ENCODE data around the gene THAP3.

The THAP3 gene

DNA sequence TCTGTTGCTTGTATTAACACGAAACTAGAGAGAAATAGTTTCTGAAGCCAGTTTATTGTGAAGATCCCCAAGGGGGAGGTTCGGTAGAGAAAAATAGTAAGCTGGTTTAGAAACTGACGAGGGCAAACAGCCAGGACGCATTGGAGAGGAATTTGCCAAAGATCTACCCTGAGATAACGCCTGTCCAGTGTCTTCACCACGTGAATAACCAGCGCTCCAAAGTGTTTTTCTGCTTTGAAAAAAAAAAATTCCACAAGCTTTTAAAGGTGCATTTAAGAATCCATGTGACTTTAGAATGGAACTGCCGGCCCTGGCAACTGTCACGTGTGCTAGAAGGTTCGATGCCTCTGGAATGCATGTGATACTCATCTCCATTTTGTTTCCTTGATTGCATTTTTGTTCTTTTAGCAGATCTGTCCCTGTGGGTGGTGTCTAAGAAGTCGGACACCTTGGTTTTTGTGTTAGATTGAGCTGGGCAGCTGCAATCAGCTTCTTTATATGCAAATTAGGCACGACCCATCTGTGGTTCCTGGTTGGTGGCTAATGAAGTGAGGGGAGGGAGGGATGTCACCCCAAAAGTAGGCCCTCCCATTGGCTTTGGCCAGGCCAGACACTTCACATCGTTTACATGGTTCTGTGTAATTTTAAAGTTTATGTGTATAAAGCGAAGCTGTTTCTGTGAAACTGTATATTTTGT is 1.3 kb upstream of the THAP3 start:
- Histone ChIP-seq H3K4me3 (ENCODE audit: low read length) (no peak overlapping the region), H3K27ac (ENCODE audit: low read depth, low read length) (no peak overlapping the region), H3K27me3 (ENCODE audit: control insufficient read depth, insufficient read depth, low read length) (peaks cover 2% of the 10 kb centered on the region), H3K9ac (ENCODE audit: low read length) (no peak overlapping the region), H3K4me1 (ENCODE audit: control insufficient read depth, insufficient read depth, low read length) (peaks cover 2% of the 10 kb centered on the region), H3K36me3 (ENCODE audit: control insufficient read depth, insufficient read depth, low read length) (peaks cover 26% of the 10 kb centered on the region)

DNA sequence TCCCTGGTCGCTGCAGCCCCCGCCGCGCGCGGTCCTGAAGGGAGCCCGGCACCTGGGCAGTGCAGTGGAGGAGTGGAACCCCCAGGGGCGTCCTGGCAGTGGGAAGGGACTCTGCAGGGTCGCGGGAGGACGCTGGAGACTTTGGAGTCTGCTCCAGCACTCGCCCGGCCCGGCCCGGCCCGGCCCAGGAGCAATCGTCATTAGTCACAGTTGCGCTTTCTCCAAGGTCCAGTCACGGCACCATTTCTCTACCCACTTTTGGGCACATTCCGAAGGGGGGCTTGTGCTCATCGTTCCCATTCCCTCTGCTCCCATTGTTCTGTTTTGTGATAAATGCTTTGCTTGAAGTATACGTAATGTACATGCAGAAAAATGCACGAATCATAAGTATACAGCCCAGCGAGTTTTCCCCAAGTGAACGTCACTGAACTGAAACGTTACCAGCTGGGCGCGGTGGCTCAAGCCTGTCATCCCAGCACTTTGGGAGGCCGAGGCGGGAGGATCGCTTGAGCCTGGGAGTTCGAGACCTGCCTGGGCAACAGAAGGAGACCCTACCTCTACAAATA is 999 bp downstream of the THAP3 start:
- Histone ChIP-seq H3K4me3 (ENCODE audit: low read length) (peak overlapping the region; percentile 78), H3K27ac (ENCODE audit: low read depth, low read length) (peak overlapping the region; percentile 81), H3K36me3 (ENCODE audit: control insufficient read depth, insufficient read depth, low read length) (peaks cover 24% of the 10 kb centered on the region), H3K27me3 (ENCODE audit: control insufficient read depth, insufficient read depth, low read length) (peaks cover 2% of the 10 kb centered on the region), H3K9ac (ENCODE audit: low read length) (peak overlapping the region; percentile 32), H3K4me1 (ENCODE audit: control insufficient read depth, insufficient read depth, low read length) (peaks cover 2% of the 10 kb centered on the region)

DNA sequence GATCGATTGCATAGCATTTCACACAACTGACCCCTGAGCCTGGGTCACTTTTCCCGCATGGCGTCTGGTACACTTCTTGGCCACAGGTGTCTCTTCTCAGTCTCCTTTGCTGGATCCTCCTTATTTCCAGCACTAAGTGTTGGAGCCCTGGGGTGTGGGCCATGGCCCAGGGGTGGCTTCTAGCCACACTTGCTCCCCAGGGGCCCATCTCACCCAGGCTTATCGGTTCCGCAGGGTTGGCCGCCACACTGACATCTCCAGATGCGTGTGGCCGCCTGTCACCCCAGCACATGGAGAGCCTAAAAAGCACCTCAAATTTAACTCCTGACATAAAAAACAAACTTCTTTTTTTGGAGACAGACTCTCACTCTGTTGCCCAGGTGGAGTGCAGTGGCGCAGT is 2.4 kb downstream of the THAP3 start:
- Histone ChIP-seq H3K27me3 (ENCODE audit: control insufficient read depth, insufficient read depth, low read length) (peaks cover 2% of the 10 kb centered on the region), H3K27ac (ENCODE audit: low read depth, low read length) (no peak overlapping the region), H3K4me1 (ENCODE audit: control insufficient read depth, insufficient read depth, low read length) (peaks cover 2% of the 10 kb centered on the region), H3K4me3 (ENCODE audit: low read length) (no peak overlapping the region), H3K36me3 (ENCODE audit: control insufficient read depth, insufficient read depth, low read length) (peaks cover 15% of the 10 kb centered on the region), H3K9ac (ENCODE audit: low read length) (no peak overlapping the region)

DNA sequence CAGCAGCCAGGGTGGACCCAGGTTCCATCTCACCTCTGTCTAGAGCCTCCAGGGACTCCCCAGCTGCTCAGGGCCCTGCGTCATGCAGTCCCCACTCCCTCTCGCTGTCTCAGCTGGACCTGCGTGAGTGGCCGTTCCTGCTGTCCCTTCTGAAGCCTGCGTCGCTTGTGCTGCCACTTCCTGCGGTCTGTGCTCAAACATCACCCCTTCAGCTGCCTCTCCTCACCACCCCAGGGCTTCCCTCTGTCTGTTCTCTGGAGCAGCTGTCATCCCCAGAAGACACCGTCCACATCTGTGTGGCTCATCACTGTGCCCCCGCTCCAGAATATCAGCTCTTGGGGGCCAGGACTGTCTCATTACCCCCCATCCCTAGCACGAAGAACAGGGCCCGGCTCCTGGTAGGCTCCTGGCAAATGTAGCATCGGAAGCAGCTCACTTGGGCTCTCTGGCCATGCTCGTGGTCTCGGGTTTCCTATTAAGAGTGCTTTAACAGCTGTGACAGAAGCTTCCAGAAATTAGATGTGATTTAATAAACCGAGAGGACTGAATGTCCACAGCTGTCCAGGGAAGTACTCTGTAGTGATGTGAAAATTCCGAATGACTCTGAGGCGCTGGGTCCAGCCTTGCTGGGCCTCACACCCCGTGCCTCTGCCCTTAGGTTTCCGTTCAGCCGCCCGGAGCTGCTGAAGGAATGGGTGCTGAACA is 3.3 kb downstream of the THAP3 start:
- Histone ChIP-seq H3K27ac (ENCODE audit: low read depth, low read length) (no peak overlapping the region), H3K4me3 (ENCODE audit: low read length) (no peak overlapping the region), H3K4me1 (ENCODE audit: control insufficient read depth, insufficient read depth, low read length) (peaks cover 2% of the 10 kb centered on the region), H3K27me3 (ENCODE audit: control insufficient read depth, insufficient read depth, low read length) (peaks cover 2% of the 10 kb centered on the region), H3K36me3 (ENCODE audit: control insufficient read depth, insufficient read depth, low read length) (peaks cover 22% of the 10 kb centered on the region), H3K9ac (ENCODE audit: low read length) (no peak overlapping the region)

DNA sequence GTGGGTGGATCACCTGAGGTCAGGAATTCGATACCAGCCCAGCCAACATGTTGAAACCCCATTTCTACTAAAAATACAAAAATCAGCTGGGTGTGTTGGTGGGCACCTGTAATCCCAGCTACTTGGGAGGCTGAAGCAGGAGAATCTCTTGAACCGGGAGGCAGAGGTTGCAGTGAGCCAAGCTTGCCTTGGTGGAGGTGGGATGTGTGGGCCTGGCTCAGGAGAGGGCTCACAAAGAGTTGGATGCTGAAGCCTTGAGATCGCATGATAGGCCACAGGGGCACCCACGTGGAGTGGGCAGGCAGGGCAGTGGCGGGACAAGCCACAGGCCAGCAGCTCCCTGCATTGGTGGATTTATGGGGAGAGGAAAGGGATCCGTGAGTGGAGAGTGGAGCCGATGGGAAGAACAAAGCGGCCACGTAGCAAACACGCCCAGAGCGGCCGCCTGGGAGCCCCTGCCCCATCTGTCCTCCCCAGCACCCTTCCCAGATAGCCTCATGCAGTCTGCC is 4.4 kb downstream of the THAP3 start:
- Histone ChIP-seq H3K36me3 (ENCODE audit: control insufficient read depth, insufficient read depth, low read length) (peaks cover 24% of the 10 kb centered on the region), H3K9ac (ENCODE audit: low read length) (no peak overlapping the region), H3K4me3 (ENCODE audit: low read length) (no peak overlapping the region), H3K27me3 (ENCODE audit: control insufficient read depth, insufficient read depth, low read length) (peaks cover 2% of the 10 kb centered on the region), H3K27ac (ENCODE audit: low read depth, low read length) (no peak overlapping the region), H3K4me1 (ENCODE audit: control insufficient read depth, insufficient read depth, low read length) (peaks cover 2% of the 10 kb centered on the region)

DNA sequence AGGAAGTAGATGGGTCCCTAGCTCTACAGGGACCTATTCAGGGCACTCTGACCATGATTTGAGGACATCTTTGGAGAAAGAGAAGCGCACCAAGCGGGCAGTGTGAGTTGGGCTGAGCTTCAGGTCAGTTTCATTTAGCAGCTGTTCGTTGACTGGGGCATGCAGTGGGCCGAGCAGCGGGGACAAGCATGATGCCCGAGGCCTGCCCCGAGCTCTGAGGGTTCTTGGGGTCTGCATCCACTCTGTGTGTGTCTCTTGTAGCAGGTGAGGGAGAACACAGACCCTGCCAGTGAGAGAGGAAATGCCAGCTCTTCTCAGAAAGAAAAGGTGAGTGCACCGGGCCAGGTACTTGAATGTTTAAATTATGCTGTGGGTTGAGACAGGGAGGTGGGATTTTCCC is 5.4 kb downstream of the THAP3 start:
- Histone ChIP-seq H3K27me3 (ENCODE audit: control insufficient read depth, insufficient read depth, low read length) (peaks cover 2% of the 10 kb centered on the region), H3K4me1 (ENCODE audit: control insufficient read depth, insufficient read depth, low read length) (peaks cover 2% of the 10 kb centered on the region), H3K36me3 (ENCODE audit: control insufficient read depth, insufficient read depth, low read length) (peaks cover 28% of the 10 kb centered on the region), H3K9ac (ENCODE audit: low read length) (no peak overlapping the region), H3K4me3 (ENCODE audit: low read length) (no peak overlapping the region), H3K27ac (ENCODE audit: low read depth, low read length) (no peak overlapping the region)

DNA sequence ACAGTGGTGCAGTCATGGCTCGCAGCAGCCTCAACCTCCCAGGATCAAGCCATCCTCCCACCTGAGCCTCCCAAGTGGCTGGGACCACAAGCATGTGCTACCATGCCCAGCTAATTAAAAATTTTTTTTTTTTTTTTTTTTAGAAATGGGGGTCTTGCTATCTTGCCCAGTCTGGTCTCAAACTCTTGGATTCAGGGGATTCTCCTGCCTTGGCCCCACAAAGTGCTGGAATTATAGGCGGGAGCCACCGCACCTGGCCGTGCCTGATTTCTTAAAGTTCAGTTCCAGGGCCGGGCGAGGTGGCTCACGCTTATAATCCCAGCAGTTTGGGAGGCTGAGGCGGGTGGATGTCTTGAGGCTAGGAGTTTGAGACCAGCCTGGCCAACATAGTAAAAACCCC is 6.4 kb downstream of the THAP3 start:
- no peak overlapping the region for H3K9ac ChIP-seq (ENCODE audit: low read length)
- no peak overlapping the region for H3K4me3 ChIP-seq (ENCODE audit: low read length)
- H3K27ac ChIP-seq (ENCODE audit: low read depth, low read length): no peak overlapping the region
- H3K4me1 ChIP-seq (ENCODE audit: control insufficient read depth, insufficient read depth, low read length): peaks cover under 1% of the 10 kb centered on the region
- peaks cover 31% of the 10 kb centered on the region for H3K36me3 ChIP-seq (ENCODE audit: control insufficient read depth, insufficient read depth, low read length)
- peaks cover 2% of the 10 kb centered on the region for H3K27me3 ChIP-seq (ENCODE audit: control insufficient read depth, insufficient read depth, low read length)

DNA sequence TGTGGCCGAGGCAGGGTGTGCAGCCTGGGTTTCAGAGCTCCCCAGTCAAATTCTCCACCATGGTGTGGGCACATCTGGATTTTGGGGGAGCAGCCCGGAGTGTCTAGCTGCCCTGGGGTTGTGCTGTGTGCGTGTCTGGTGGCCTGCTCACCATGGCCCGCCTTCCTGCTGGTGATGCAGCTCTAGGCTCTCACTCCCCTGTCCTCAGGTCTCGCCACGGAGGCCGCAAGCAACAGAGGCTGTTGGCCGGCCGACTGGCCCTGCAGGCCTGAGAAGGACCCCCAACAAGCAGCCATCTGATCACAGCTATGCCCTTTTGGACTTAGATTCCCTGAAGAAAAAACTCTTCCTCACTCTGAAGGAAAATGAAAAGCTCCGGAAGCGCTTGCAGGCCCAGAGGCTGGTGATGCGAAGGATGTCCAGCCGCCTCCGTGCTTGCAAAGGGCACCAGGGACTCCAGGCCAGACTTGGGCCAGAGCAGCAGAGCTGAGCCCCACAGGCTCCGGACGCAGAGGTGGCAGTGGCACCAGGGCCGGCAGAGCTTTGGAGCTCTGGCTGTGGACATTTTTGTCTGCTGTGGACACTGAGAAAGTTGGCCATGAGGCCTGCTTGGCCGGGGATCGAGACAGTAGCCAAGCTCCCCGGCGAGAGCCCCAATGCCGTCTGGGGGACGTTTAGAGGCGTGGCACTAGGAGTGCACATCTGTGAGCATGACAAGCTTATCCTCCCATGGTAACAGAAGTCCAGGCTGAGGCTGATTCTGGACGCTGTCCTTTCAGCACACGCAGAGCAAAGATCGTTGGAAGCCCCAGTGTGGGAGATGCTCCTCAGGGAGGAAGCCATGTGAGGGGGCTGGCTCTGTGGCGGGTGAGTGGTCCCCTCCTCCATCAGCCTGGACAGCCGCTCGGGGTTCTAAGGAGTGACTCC is 8.2 kb downstream of the THAP3 start:
- Histone ChIP-seq H3K9ac (ENCODE audit: low read length) (no peak overlapping the region), H3K36me3 (ENCODE audit: control insufficient read depth, insufficient read depth, low read length) (peaks cover 39% of the 10 kb centered on the region), H3K27ac (ENCODE audit: low read depth, low read length) (no peak overlapping the region), H3K4me1 (ENCODE audit: control insufficient read depth, insufficient read depth, low read length) (no peaks in the 10 kb centered on the region), H3K4me3 (ENCODE audit: low read length) (no peak overlapping the region), H3K27me3 (ENCODE audit: control insufficient read depth, insufficient read depth, low read length) (peaks cover under 1% of the 10 kb centered on the region)

DNA sequence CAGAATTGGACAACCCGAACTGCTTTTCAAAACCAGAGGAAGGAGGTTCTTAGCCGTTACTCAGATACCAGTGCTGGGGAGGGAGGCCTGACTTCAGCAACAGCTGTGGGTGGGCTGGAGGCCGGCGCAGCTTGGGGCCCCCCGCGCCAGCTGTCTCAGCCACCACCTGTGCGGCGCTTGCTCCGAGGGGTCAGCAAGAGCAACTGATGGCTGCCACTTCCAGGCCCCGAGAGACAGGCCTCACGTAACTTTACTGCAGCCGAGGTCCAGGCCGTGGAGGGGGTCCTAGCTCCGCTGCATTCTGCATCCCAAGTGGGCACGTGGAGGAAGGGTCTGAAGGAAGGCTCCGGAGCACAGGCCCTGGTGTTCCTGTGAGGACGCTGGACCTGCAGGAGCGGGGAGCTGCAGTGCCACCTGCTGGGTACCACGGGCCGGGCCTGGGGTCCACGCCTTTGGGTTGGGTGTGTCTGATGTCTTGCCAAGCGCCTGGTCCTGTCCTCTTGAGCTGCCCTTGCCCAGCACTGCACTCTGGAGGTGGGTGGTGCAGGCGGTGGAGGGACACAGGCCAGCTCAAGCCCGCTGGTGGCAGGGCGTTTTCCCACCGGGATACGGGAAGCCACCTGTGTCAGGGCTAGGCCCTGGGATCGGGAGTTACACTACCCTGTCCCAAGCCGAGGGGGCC is 9.8 kb downstream of the THAP3 start:
- Histone ChIP-seq H3K9ac (ENCODE audit: low read length) (no peak overlapping the region), H3K27me3 (ENCODE audit: control insufficient read depth, insufficient read depth, low read length) (no peaks in the 10 kb centered on the region), H3K36me3 (ENCODE audit: control insufficient read depth, insufficient read depth, low read length) (peaks cover 33% of the 10 kb centered on the region), H3K4me1 (ENCODE audit: control insufficient read depth, insufficient read depth, low read length) (no peaks in the 10 kb centered on the region), H3K4me3 (ENCODE audit: low read length) (no peak overlapping the region), H3K27ac (ENCODE audit: low read depth, low read length) (no peak overlapping the region)

DNA sequence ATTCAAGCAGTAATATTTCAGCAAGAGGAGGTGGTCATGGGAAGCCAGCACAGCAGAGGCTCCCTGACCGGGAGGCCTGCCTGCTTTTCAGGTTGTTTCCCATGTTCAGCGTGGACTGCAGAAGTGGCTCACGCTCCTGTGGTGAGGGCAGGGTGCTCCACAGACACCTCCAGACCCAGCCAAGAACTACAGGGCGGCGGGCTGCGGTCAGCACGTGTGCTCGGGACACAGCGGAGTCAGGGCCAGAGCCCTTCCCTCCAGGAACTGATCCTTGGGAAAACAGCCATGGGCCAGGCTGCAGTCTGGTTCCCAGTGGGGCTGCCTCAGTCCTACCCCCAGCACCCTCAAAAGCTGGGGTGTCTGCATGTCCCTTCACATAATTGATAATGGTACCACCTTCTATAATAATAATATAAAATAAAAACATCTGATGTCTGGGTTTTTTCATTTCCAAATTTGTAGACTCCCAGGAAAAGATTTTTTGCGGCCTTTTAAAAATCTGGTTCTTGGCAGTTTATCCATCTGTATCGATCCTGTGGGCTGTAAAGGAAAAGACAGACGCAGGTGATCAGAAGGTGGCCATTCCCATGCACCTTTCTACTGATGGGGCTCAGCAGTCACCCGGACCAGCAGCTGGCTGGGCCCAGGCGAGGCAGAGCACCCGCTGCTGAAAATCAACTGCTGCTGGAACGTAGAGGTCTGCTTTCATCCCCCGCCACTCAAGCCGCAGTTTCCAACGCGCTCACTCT is 10.7 kb downstream of the THAP3 start:
- H3K4me1 ChIP-seq (ENCODE audit: control insufficient read depth, insufficient read depth, low read length): no peaks in the 10 kb centered on the region
- H3K4me3 ChIP-seq (ENCODE audit: low read length): no peak overlapping the region
- H3K27me3 ChIP-seq (ENCODE audit: control insufficient read depth, insufficient read depth, low read length): no peaks in the 10 kb centered on the region
- no peak overlapping the region for H3K9ac ChIP-seq (ENCODE audit: low read length)
- H3K27ac ChIP-seq (ENCODE audit: low read depth, low read length): no peak overlapping the region
- peaks cover 40% of the 10 kb centered on the region for H3K36me3 ChIP-seq (ENCODE audit: control insufficient read depth, insufficient read depth, low read length)

All from rectal smooth muscle tissue (tissue), 1 donor.